GM19240 (cell line): ENCODE results near the gene TFF1.

Source experiments
- DNase-seq: peaks from one replicate; pipeline ENCODE4 v3.0.0; 2011; ENCODE audit warnings: low spot score; ENCODE audit not compliant: insufficient read length

TFF1 gene

GRCh38 chr21:42398436-42399028 lies 32.2 kb upstream of the TFF1 start:
- DNase-seq = no peak

- DNase-seq = no peak
Observed at GRCh38 chr21:42397746-42398394, 31.5 kb upstream of the TFF1 start.

- no peak for DNase-seq
Observed at GRCh38 chr21:42396799-42397745, 30.7 kb upstream of the TFF1 start.

GRCh38 chr21:42395905-42396651 lies 29.7 kb upstream of the TFF1 start, which contains the start of gene TMPRSS3:
TMPRSS3 (minus strand) TSS chr21:42396052; CDS start chr21:42395417, 635 bp downstream.
- no peak for DNase-seq

GRCh38 chr21:42395302-42395701 lies 29.0 kb upstream of the TFF1 start:
- no peak for DNase-seq

GRCh38 chr21:42393443-42393950 lies 27.2 kb upstream of the TFF1 start:
- DNase-seq = no peak

- DNase-seq = peak; percentile 52
Observed at GRCh38 chr21:42392731-42393442, 26.6 kb upstream of the TFF1 start.

GRCh38 chr21:42391297-42391696 lies 25.0 kb upstream of the TFF1 start:
- no peak for DNase-seq

- no peak for DNase-seq
Observed at GRCh38 chr21:42390696-42391095, 24.4 kb upstream of the TFF1 start.

- DNase-seq = no peak
Observed at GRCh38 chr21:42390193-42390592, 23.9 kb upstream of the TFF1 start.

GRCh38 chr21:42389449-42389835 lies 23.1 kb upstream of the TFF1 start:
- DNase-seq = no peak

- no peak for DNase-seq
Observed at GRCh38 chr21:42388740-42389448, 22.6 kb upstream of the TFF1 start.

- DNase-seq = no peak
Observed at GRCh38 chr21:42387843-42388340, 21.6 kb upstream of the TFF1 start.

- DNase-seq = no peak
Observed at GRCh38 chr21:42387164-42387563, 20.8 kb upstream of the TFF1 start.

- no peak for DNase-seq
Observed at GRCh38 chr21:42386034-42386591, 19.8 kb upstream of the TFF1 start.

- DNase-seq = no peak
Observed at GRCh38 chr21:42385619-42386018, 19.3 kb upstream of the TFF1 start.

GRCh38 chr21:42384989-42385388 lies 18.7 kb upstream of the TFF1 start:
- no peak for DNase-seq

GRCh38 chr21:42384156-42384945 lies 18.0 kb upstream of the TFF1 start:
- DNase-seq = no peak

GRCh38 chr21:42383331-42383730 lies 17.0 kb upstream of the TFF1 start:
- DNase-seq = no peak
